B cell (primary cell): ENCODE measurements around the gene ELMO1. TPM values are rescaled to one million over a fixed set of nuclear protein-coding genes. Genes with fewer than 3 reads are reported as not detected.

Experiments used
- ATAC-seq: fragments of 200-7000 bp; cut with Tn5 transposase; one replicate; pipeline ENCODE4 v1.10.0; 2021; ENCODE audit warnings: low read depth, mild to moderate bottlenecking, moderate number of reproducible peaks, moderate library complexity
- CTCF ChIA-PET: fragments of 350-600 bp; sonication (Branson Sonifier 250); formaldehyde crosslinking; loops from one replicate; lab custom pipeline; 2021; ENCODE audit warnings: antibody characterized with exemption, inconsistent platforms; lab: Charles Lee
- POLR2A ChIA-PET: fragments of 350-600 bp; sonication (Branson Sonifier 250); formaldehyde crosslinking; loops from one replicate; lab custom pipeline; 2021; ENCODE audit warnings: antibody characterized with exemption; lab: Charles Lee
- DNase-seq: peaks from one replicate; pipeline ENCODE4 v3.0.0; 2013
- H2AFZ ChIP-seq: 2 replicates; pipeline ENCODE4 v1.6.1; 2012; ENCODE audit warnings: mild to moderate bottlenecking, low read depth, low read length; ENCODE audit not compliant: insufficient read depth, poor library complexity, severe bottlenecking
- H3K27ac ChIP-seq, 2 donors: 1 replicate in 1 of 2; 2 replicates in 1 of 2; pipeline ENCODE4 v1.5.1; 2012 to 2013; ENCODE audit warnings: low read length in 2 of 2, mild to moderate bottlenecking in 2 of 2, moderate library complexity in 1 of 2
- H3K27me3 ChIP-seq, 4 experiments: fragments of 200-600 bp in 1 of 4; sonication (generic) in 1 of 4; replicated peaks in 1 of 4; 1 replicate in 2 of 4; 2 replicates in 2 of 4; pipeline versions ENCODE4 v1.6.1 to v1.7.0; 2013 to 2016; ENCODE audit warnings: low read length in 3 of 4, mild to moderate bottlenecking in 2 of 4, mixed read lengths in 1 of 4, moderate library complexity in 1 of 4; ENCODE audit not compliant: insufficient read depth in 4 of 4, control insufficient read depth in 3 of 4; ENCODE audit errors: control extremely low read depth in 1 of 4
- H3K36me3 ChIP-seq, 2 experiments: replicated peaks in 1 of 2; 1 replicate in 1 of 2; 2 replicates in 1 of 2; pipeline versions ENCODE4 v1.6.1 to v1.7.1; 2013; ENCODE audit warnings: low read length in 1 of 2; ENCODE audit not compliant: insufficient read depth in 2 of 2, control insufficient read depth in 1 of 2; ENCODE audit errors: control extremely low read depth in 1 of 2, extremely low read depth in 1 of 2
- H3K4me1 ChIP-seq, 2 donors: fragments of 200-600 bp in 1 of 2; sonication (generic) in 1 of 2; 1 replicate in 1 of 2; 2 replicates in 1 of 2; pipeline versions ENCODE4 v1.5.1 to v1.6.1; 2013 to 2017; ENCODE audit warnings: low read length in 2 of 2; ENCODE audit not compliant: control insufficient read depth in 2 of 2, insufficient read depth in 2 of 2
- H3K4me2 ChIP-seq: replicated peaks from 2 replicates; pipeline ENCODE3; 2012; ENCODE audit warnings: mild to moderate bottlenecking, low read depth, low read length; ENCODE audit not compliant: poor library complexity, severe bottlenecking
- H3K4me3 ChIP-seq, 5 experiments: fragments of 200-600 bp in 1 of 5; sonication (generic) in 1 of 5; 1 replicate in 3 of 5; 2 replicates in 2 of 5; pipeline versions ENCODE4 v1.5.1 to v1.7.0; 2011 to 2016; ENCODE audit warnings: low read length in 4 of 5, mild to moderate bottlenecking in 4 of 5, low read depth in 2 of 5, control low read depth in 1 of 5, moderate library complexity in 1 of 5; ENCODE audit not compliant: insufficient read depth in 1 of 5; ENCODE audit errors: control extremely low read depth in 1 of 5, extremely low read depth in 1 of 5
- H3K79me2 ChIP-seq: fragments of 200-600 bp; sonication (generic); one replicate; pipeline ENCODE4 v1.6.0; 2016; ENCODE audit warnings: low read length; ENCODE audit not compliant: control insufficient read depth, insufficient read depth
- H3K9ac ChIP-seq: fragments of 200-600 bp; sonication (generic); 2 replicates; pipeline ENCODE4 v1.6.1; 2017; ENCODE audit warnings: mild to moderate bottlenecking, low read length, moderate library complexity
- H3K9me3 ChIP-seq, 3 donors: one replicate each; pipeline versions ENCODE4 v1.6.1 to v1.7.1; 2013; ENCODE audit warnings: low read length in 2 of 3; ENCODE audit not compliant: control insufficient read depth in 2 of 3, insufficient read depth in 1 of 3; ENCODE audit errors: control extremely low read depth in 1 of 3
- H4K20me1 ChIP-seq: 2 replicates; pipeline ENCODE4 v1.6.0; 2012; ENCODE audit warnings: mild to moderate bottlenecking, low read length; ENCODE audit not compliant: insufficient read depth, control insufficient read depth, poor library complexity, severe bottlenecking
- H3K27ac Mint-ChIP-seq: one replicate; pipeline ENCODE4 v1.8.0; 2021; ENCODE audit warnings: mixed read lengths
- H3K27me3 Mint-ChIP-seq: one replicate; pipeline ENCODE4 v1.8.0; 2021; ENCODE audit warnings: mixed read lengths
- H3K4me1 Mint-ChIP-seq: one replicate; pipeline ENCODE4 v1.8.0; 2021; ENCODE audit warnings: mixed read lengths
- H3K4me3 Mint-ChIP-seq: one replicate; pipeline ENCODE4 v1.8.0; 2021; ENCODE audit warnings: mixed read lengths
- H3K9me3 Mint-ChIP-seq: one replicate; pipeline ENCODE4 v1.8.0; 2022; ENCODE audit warnings: mixed read lengths; ENCODE audit not compliant: insufficient read depth
- EZH2 ChIP-seq: IDR thresholded peaks from 2 replicates; pipeline ENCODE4 v1.6.1; 2012; ENCODE audit warnings: borderline replicate concordance, low read depth, mild to moderate bottlenecking, moderate library complexity, low read length; ENCODE audit not compliant: insufficient read depth, poor library complexity, severe bottlenecking
- WGBS: methylation state at CpG from one replicate; pipeline ENCODE4 v1.1.5; 2013; ENCODE audit warnings: missing lambda C conversion rate; ENCODE audit not compliant: insufficient coverage; 5-methylcytosine and 5-hydroxymethylcytosine counted together
- intact Hi-C: fragments of 100-400 bp; cut with micrococcal nuclease; formaldehyde crosslinking; loops from one replicate; pipeline ENCODE4 v1.10.0; 2022
- polyA plus RNA-seq: library from polyadenylated mRNA; depleted of rRNA; stranded (reverse); fragments of >200 nt; gene quantifications from 2 replicates; pipeline ENCODE4 v1.2.3, GENCODE V29; 2012
- total RNA-seq, 2 donors: library from RNA; stranded (reverse); fragments of 120-200 nt in 1 of 2; gene quantifications; 1 replicate in 1 of 2; 2 replicates in 1 of 2; pipeline versions ENCODE4 v1.2.3 to v1.2.4, GENCODE V29; 2013 to 2022
- TF ChIP-seq, protein P1 (sequence below): fragments of 200-600 bp; IDR thresholded peaks from one replicate; pipeline ENCODE4 v1.8.0; 2022; ENCODE audit warnings: antibody characterized with exemption, mild to moderate bottlenecking

Gene ELMO1
- total and polyA plus RNA-seq, 2 donors (not counting 1 experiment from before 2014, with no cell fraction given): 44.7 to 177 TPM

DNA sequence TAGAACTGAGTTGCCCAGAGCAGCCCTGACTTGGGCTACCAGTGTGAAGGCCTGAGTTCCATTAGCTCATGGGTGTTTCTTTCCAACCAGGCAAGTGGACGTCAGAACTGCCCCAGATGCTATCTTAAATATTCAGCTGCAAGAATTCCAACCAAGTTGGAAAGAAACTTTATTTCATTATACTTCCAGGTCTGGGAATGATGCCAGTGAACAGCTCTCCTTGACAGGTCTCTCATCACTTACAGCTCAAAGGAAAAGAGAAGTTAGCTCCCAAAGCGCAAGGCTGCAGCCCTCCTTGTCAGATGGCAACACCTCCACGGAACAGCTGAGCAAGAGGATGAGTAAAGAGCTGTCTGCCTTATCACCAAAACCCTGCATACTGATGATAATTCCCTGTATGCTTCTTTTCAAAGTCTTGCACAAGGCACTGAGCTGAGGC is 468.8 kb downstream of the ELMO1 start:
- peaks cover 47% of the 10 kb centered on the region for H4K20me1 ChIP-seq
- no peaks in the 10 kb centered on the region for H3K27me3 ChIP-seq
- H2AFZ ChIP-seq: no peak overlapping the region
- intact Hi-C loops: loop anchor here (10.0 kb wide), 1 partner anchor 495 kb away; no protein-coding TSS in a partner anchor
- no peak for DNase-seq
- Mint-ChIP-seq H3K4me3 (no peak overlapping the region), H3K27ac (no peak overlapping the region), H3K4me1 (peaks cover 12% of the 10 kb centered on the region), H3K9me3 (peaks cover 2% of the 10 kb centered on the region), H3K27me3 (no peaks in the 10 kb centered on the region)
- H3K27ac ChIP-seq: no peak overlapping the region
- H3K4me3 ChIP-seq: no peak overlapping the region
- peaks cover 0 to 8% of the 10 kb centered on the region in 2 experiments for H3K36me3 ChIP-seq
- H3K9ac ChIP-seq: no peak overlapping the region
- H3K79me2 ChIP-seq: no peaks in the 10 kb centered on the region
- CTCF ChIA-PET: interaction anchor here (0.9 to 1.7 kb wide), 3 partner anchors 8 to 202 kb away, joined by 3 to 6 read pairs (median 3); no protein-coding TSS in a partner anchor
- no peaks in the 10 kb centered on the region for H3K9me3 ChIP-seq
- no peak for ATAC-seq
- TF ChIP-seq, protein P1, sequence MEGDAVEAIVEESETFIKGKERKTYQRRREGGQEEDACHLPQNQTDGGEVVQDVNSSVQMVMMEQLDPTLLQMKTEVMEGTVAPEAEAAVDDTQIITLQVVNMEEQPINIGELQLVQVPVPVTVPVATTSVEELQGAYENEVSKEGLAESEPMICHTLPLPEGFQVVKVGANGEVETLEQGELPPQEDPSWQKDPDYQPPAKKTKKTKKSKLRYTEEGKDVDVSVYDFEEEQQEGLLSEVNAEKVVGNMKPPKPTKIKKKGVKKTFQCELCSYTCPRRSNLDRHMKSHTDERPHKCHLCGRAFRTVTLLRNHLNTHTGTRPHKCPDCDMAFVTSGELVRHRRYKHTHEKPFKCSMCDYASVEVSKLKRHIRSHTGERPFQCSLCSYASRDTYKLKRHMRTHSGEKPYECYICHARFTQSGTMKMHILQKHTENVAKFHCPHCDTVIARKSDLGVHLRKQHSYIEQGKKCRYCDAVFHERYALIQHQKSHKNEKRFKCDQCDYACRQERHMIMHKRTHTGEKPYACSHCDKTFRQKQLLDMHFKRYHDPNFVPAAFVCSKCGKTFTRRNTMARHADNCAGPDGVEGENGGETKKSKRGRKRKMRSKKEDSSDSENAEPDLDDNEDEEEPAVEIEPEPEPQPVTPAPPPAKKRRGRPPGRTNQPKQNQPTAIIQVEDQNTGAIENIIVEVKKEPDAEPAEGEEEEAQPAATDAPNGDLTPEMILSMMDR: no peak
- no peak for TF ChIP-seq EZH2
- WGBS: 100% methylated on average over 2 of the region's 3 CpGs
- H3K4me1 ChIP-seq: peaks cover 7 to 9% of the 10 kb centered on the region in 2 donors
- POLR2A ChIA-PET: no interaction called here
- no peak overlapping the region for H3K4me2 ChIP-seq

DNA sequence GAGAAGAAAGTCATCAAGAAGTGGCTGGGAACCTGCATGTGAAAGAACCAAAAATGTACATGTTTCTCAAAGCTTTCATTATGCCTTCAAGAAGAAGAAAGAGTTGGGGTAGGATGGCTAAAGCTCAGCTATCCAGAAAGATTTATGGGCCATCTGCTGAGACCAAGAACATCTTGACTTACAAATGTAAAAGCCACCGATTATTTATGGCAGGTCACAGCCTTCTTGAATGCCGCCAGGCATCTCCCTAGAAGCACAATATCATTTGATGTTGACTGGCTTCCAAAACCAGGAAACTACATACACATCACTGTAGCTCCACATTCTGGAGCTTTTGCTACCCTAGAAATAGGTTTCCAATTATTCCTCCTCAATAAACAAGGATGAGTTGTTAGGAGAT is 470.2 kb downstream of the ELMO1 start:
- ATAC-seq (no peak), DNase-seq (no peak)
- H3K4me3 Mint-ChIP-seq: no peak overlapping the region
- WGBS: 42% methylated on average over 2 of the region's 2 CpGs
- intact Hi-C loops: no loop called here
- TF ChIP-seq, protein P1: no peak
- no peak for TF ChIP-seq EZH2
- Histone ChIP-seq H3K27ac (no peak overlapping the region), H3K36me3 (peaks cover 0 to 8% of the 10 kb centered on the region in 2 experiments), H4K20me1 (peaks cover 33% of the 10 kb centered on the region), H3K27me3 (no peaks in the 10 kb centered on the region), H3K9ac (no peak overlapping the region), H3K79me2 (no peaks in the 10 kb centered on the region), H3K9me3 (no peaks in the 10 kb centered on the region), H3K4me1 (no peaks in the 10 kb centered on the region), H3K4me3 (no peak overlapping the region), H2AFZ (no peak overlapping the region), H3K4me2 (no peak overlapping the region)
- no peaks in the 10 kb centered on the region for H3K27me3 Mint-ChIP-seq
- ChIA-PET CTCF (no interaction called here), POLR2A (no interaction called here)
- H3K4me1 Mint-ChIP-seq: peaks cover 2% of the 10 kb centered on the region
- H3K27ac Mint-ChIP-seq: peak overlapping the region; percentile 3
- H3K9me3 Mint-ChIP-seq: peaks cover 2% of the 10 kb centered on the region
